Hematopoietic multipotent progenitor cell treated with erythropoietin and hydrocortisone succinate and interleukin-3 and kit ligand, for 15 days (in vitro differentiated cells): Measurements from ENCODE around the gene SPATA18.

Experiments used
- DNase-seq: peaks from one replicate; pipeline ENCODE4 v3.0.0-alpha.2; 2015; ENCODE audit warnings: low spot score

Gene SPATA18, protein sequence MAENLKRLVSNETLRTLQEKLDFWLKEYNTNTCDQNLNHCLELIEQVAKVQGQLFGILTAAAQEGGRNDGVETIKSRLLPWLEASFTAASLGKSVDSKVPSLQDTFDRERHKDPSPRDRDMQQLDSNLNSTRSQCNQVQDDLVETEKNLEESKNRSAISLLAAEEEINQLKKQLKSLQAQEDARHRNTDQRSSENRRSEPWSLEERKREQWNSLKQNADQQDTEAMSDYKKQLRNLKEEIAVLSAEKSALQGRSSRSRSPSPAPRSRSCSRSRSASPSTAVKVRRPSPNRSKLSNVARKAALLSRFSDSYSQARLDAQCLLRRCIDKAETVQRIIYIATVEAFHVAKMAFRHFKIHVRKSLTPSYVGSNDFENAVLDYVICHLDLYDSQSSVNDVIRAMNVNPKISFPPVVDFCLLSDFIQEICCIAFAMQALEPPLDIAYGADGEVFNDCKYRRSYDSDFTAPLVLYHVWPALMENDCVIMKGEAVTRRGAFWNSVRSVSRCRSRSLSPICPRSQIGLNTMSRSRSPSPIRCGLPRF

DNA sequence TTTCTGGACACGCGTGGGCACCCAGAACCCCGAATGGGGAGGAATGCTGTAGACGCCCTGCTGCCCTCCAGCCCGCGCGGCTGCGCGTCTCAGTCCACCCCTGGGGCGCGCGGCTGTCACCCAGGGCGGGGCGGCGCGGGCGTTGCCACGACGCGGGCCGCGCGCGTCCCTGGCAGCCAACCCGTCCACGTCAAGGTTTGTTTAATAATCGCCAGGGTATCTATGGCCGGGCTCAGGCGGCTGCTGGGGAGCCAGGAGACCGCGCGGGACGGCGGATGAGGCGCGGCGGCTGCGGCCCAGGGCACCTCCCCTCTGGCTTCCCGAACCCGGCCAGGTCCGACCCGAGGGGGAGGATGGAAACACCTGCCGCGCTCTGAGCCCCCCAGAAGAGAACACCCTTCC lies at the start of gene SPATA18:
SPATA18 (plus strand) TSS at position 92 of the 402 bp plus-strand sequence. CDS start 401 bp downstream, outside the sequence.
- DNase-seq = no peak

DNA sequence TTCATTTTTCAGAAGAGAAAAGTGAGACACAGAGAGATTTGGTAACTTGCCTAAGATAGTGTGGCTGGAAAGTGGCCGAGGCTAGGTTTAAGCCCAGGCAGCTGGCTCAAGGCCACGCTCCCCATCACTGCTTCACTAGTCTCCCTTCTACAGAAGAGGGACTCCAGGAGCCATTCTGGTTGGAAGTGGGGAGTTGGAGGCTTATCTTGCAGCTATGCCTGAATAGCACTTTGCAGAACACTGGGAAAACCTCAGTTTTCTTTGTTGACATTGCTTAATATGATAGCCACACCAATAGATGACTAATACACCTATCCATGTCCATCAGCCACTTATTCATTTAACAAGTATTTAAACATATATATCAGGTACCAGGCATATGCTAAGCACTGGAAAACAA lies 49.5 kb upstream of the SPATA18 start:
- DNase-seq = no peak

DNA sequence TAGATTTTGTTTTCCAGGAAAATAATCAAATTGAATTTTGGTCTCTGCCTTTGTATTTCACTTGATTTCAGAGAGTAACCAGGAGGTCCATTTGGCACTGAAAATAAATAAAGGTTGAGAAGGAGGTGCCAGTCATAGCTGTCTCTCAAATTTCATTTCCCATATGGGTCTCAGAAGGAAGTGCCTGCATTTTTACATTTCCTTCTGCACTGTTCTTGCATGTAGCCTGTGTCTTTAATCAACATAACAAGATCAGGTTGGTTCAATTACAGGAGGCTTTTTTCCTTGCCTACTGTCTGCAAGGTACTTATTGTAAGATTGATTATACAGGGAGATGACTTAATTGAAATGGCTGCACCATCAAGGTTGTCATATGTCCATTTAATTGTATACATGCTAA lies 46.7 kb upstream of the SPATA18 start:
- no peak for DNase-seq

DNA sequence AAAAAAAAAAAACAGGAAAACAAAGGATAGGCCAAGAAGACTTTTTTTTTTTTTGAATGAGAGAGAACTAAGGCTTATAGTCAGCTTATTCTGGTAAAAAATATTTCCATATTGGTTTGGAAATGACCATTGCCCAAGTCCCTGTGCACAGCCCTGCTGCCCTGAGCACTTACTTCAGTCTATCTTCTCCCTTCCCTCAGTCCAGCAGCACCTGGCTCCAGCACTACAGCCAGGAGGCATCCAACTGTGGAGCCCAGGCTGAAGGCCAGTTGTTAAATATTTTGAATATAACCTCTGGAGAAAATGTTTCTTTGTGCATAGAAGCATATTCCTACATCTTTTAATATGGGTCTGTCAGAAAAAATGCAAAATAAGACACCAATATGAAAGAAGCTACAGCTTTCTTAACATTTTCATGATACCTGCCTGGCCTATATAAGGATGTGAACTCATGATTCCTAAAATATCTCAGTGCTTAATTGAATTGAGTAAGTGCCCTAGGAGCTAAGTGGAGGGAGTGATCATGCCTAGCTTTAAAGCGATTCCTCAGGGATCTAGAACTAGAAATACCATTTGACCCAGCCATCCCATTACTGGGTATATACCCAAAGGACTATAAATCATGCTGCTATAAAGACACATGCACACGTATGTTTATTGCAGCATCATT lies 45.4 kb upstream of the SPATA18 start:
- no peak for DNase-seq

- no peak for DNase-seq
Measured at GRCh38 chr4:52006887-52007286, 44.2 kb upstream of the SPATA18 start.

- DNase-seq = no peak
Measured at GRCh38 chr4:52010986-52011385, 40.1 kb upstream of the SPATA18 start.

DNA sequence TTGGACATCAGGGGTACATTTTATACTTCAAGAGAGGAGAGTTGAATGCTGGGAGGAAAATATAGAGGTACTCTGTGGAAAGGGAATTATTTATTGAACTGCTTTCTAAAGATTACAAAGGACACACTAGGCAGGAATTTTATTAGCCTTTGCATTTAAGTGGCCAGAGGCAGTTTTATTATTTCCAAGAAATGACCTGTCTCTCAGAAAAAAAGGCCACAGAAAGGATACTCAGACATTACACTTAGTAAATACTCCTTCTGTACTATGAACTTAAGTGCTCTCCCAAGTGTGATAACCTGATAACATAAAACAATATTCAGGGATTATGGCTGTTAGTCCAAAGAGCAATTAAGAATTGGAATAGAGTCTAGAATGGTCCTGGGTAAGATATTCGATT lies 38.5 kb upstream of the SPATA18 start:
- DNase-seq = no peak

- DNase-seq = no peak
Measured at GRCh38 chr4:52014903-52015302, 36.2 kb upstream of the SPATA18 start.

- DNase-seq = no peak
Measured at GRCh38 chr4:52015366-52015765, 35.7 kb upstream of the SPATA18 start.

- DNase-seq = no peak
Measured at GRCh38 chr4:52016981-52017380, 34.1 kb upstream of the SPATA18 start.

- DNase-seq = no peak
Measured at GRCh38 chr4:52017814-52018213, 33.3 kb upstream of the SPATA18 start.

DNA sequence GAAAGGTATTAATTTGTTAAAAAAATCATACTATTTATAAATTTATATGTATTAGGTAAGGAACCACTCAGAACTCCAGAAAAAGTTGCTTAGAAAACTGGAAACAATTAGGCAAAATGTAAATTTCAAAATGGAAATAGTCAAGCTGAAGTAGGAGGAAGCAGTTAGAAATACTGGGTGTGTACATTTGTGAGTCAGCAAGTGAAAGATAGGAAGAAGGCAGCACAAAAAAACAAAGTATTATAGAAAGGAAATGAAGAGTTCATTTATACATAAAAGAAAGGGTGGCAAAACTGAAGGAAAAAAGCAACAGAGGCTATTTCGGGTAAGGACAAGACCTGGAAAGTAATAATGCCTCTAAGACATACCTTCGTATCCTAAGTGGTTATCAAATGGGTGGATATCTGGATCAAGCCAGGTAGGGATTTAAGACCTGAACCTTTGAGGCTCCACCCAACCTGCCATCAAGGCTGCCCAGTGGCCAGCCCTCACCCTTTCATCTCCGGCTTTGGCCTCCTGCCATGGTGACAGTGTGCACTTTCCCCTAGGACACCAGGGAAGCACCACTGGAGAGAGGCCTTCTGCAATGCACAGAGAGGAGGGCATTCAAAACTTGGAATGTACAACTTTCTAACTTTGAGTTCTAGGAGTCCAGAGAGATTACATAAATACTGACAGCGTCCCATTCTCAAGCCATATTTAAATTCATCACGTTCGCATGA lies 31.0 kb upstream of the SPATA18 start, which contains the start of gene LRRC66:
LRRC66 (minus strand) TSS at position 428 of the 722 bp plus-strand sequence. CDS start 2,750 bp downstream, outside the sequence.
- DNase-seq = no peak

DNA sequence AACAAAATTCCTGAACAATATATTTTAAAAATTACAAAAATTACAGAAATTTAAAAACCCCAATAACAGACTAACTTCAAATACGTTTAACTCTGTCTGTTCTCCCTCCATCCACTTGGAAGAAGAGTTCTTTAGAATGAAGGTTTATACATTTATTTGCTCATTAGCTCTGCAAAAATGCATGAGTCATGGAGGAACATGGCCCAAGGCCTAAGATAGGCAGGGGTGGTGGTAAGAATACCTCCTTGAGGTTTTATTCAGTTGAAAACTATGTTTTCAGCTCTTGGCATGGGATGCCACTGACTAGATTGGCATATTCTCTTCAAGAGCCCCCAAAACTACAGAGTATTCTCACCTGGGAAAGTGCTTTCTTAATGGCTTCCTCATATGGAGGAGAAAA lies 22.1 kb upstream of the SPATA18 start:
- DNase-seq = no peak

GRCh38 chr4:52032005-52032404 lies 19.1 kb upstream of the SPATA18 start:
- no peak for DNase-seq

DNA sequence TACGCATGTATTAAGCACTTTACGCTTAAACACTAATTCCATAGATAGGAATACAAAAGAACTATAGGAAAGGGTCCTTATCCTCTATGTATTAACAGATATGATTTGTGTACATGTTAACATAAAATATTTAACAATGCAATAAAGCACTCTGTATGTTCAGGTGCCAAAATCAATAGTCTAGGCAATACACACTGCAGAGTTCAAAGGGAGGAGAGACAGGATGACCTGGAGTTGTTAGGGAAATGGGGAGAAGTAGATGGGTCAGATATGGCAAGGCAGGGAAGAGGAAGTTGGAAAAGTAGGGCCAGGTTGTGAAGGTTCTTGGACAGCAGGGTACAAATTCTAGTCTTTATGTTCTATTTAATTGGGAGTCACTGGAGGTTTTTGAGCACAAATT lies 15.9 kb upstream of the SPATA18 start:
- no peak for DNase-seq

- DNase-seq = no peak
Measured at GRCh38 chr4:52036886-52037530, 14.1 kb upstream of the SPATA18 start.

DNA sequence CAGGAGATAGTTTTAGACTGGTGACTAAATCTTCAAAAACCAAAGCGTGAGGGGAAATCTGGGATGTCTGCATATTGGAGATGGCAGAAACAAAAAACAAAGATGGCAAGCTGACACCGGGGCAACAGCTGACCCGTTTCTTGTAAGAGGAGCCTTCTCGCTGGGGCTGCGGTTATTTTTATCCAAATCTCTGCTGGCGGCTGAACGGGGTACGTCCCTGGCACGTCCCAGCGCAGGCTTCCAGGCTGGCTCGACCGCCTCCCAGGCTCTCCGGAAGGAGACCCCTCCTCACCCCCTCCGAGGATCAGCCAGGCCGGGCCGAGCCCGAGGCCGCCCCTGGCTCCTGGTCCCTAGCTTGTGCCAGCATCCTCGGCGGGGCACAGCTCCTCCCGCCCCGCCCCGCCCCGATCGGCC lies 13.4 kb upstream of the SPATA18 start:
- DNase-seq = no peak

DNA sequence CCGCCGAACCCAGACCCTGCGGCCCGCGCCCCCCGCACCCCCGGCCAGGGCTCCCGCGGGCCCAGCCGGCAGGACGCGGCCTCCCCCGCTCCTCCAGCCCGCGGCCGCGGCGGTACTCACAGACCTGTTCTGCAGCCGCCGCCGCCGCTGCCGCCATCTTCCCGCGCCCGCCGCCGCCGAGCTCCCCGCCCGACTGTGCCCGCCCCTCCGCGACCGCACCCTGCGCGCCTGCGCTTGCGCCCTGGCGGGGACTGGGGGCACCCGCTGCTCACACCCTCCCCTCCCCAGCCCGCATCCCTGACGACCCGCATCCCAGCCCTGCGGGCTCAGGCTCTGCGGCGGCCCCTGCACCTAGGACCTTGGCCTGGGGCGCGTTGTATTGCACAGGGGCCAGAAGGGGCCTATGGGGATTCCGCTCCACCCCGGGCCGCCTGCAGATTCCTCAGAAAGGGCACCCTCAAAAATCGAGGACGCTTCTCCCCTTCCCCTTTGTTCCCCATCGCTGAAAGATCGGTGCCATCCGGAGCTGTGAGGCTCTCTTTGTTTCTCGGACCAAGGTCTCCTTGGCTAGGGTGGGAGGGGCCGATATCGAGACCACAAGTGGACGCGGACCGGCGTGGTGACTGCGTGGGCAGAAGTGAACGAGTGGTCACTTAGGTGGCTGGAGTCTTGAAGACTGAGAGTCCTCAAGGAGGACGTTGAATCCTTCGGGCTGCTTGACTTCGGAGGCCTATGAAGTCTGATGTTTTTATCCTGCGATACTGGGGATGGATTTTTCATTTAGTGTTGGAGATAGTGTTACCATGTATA lies 12.8 kb upstream of the SPATA18 start, which contains the start of gene SGCB:
SGCB (minus strand) TSS at position 197 of the 810 bp plus-strand sequence; CDS start at position 157, 40 bp downstream.
- no peak for DNase-seq

DNA sequence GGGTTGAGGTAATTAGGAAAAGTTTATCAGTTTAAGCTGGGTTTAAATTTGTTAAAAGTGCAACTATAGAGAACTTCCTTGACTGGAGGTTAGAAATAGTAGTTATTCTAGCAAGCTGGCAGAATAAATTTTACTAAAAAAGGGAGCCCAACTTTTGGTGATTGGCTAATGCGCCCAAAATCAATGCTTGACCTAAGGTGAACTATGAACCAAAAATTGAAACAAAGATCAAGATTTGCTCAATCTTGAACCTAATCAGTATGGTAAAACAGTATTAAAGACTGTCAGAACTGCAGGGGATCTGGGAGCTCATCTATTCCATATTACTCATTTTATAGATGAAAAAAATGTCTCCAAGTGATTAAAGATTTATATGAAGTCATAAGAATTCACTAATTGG lies 6.1 kb upstream of the SPATA18 start:
- no peak for DNase-seq

DNA sequence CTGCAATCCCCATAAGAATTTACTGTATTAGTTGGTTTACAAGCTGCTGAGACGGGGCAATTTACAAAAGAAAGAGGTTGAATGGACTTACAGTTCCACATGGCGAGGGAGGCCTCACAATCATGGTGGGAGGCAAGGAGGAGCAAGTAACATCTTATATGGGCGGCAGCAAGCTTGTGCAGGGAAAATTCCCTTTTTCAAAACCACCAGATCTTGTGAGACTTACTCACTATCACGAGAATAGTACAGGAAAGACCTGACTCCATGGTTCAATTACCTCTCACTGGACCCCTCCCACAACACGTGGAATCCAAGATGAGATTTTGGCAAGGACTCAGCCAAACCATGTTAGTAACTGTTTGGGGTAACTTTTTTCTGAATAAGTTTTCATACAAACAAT lies 1.8 kb upstream of the SPATA18 start:
- no peak for DNase-seq
